HepG2 (cell line): ENCODE results near the gene KLHL21. TPM values are rescaled to one million over a fixed set of nuclear protein-coding genes. Genes with fewer than 3 reads are reported as not detected.

Experiments
- BORCS8-MEF2B ChIP-seq: sonication (generic); formaldehyde crosslinking; IDR thresholded peaks from 2 replicates; pipeline ENCODE4 v1.8.0; 2022; ENCODE audit warnings: mild to moderate bottlenecking, missing genetic modification reagents
- CHD2 ChIP-seq: IDR thresholded peaks from 2 replicates; pipeline ENCODE4 v1.6.1; 2011; ENCODE audit warnings: low read depth, low read length, improper control_type of control experiment
- GTF2F1 ChIP-seq: fragments of 150-350 bp; IDR thresholded peaks from 2 replicates; pipeline ENCODE4 v1.6.1; 2014; ENCODE audit warnings: low read length
- HDAC2 ChIP-seq: sonication (generic); formaldehyde crosslinking; IDR thresholded peaks from 2 replicates; pipeline ENCODE4 v1.4.0; 2020; ENCODE audit warnings: missing genetic modification reagents
- HNF4G ChIP-seq, 2 experiments: sonication (generic) in 1 of 2; formaldehyde crosslinking in 1 of 2; IDR thresholded peaks; 2 replicates each; pipeline versions ENCODE4 v1.4.0 to v1.6.1; 2011 to 2020; ENCODE audit warnings: borderline replicate concordance in 2 of 2, low read depth in 2 of 2, mild to moderate bottlenecking in 2 of 2, low read length in 1 of 2, missing genetic modification reagents in 1 of 2, moderate library complexity in 1 of 2
- IRX3 ChIP-seq: sonication (generic); formaldehyde crosslinking; IDR thresholded peaks from 2 replicates; pipeline ENCODE4 v1.8.1; 2023; ENCODE audit warnings: mild to moderate bottlenecking, low read depth, missing genetic modification reagents, borderline replicate concordance
- ISX ChIP-seq: sonication (generic); formaldehyde crosslinking; conservative IDR thresholded peaks from 2 replicates; pipeline ENCODE4 v1.5.0; 2020; ENCODE audit warnings: missing genetic modification reagents
- NCOR1 ChIP-seq: fragments of 200-600 bp; sonication (generic); IDR thresholded peaks from 2 replicates; pipeline ENCODE4 v1.7.0; 2017; ENCODE audit warnings: antibody characterized with exemption, low read length, borderline replicate concordance
- NKX3-1 ChIP-seq: sonication (generic); formaldehyde crosslinking; IDR thresholded peaks from 2 replicates; pipeline ENCODE4 v1.5.0; 2020; ENCODE audit warnings: missing genetic modification reagents
- POLR2AphosphoS5 ChIP-seq: IDR thresholded peaks from 2 replicates; pipeline ENCODE4 v1.6.1; 2012; ENCODE audit warnings: low read depth, low read length
- SRF ChIP-seq: IDR thresholded peaks from 2 replicates; pipeline ENCODE4 v1.6.1; 2011; ENCODE audit warnings: mild to moderate bottlenecking, low read depth, low read length, moderate library complexity
- SRY ChIP-seq: sonication (generic); formaldehyde crosslinking; IDR thresholded peaks from 2 replicates; pipeline ENCODE4 v1.8.0; 2022; ENCODE audit warnings: mild to moderate bottlenecking, missing genetic modification reagents
- TMF1 ChIP-seq: sonication (generic); formaldehyde crosslinking; IDR thresholded peaks from 2 replicates; pipeline ENCODE4 v1.8.1; 2022; ENCODE audit warnings: low read depth, missing genetic modification reagents
- ZFY ChIP-seq: sonication (generic); formaldehyde crosslinking; IDR thresholded peaks from 2 replicates; pipeline ENCODE4 v1.4.0; 2020; ENCODE audit warnings: missing genetic modification reagents
- ZNF160 ChIP-seq: sonication (generic); formaldehyde crosslinking; IDR thresholded peaks from 2 replicates; pipeline ENCODE4 v1.8.0; 2022; ENCODE audit warnings: mild to moderate bottlenecking, inconsistent platforms, missing genetic modification reagents
- ZNF20 ChIP-seq: sonication (generic); formaldehyde crosslinking; IDR thresholded peaks from 2 replicates; pipeline ENCODE4 v1.4.0; 2020; ENCODE audit warnings: mild to moderate bottlenecking, moderate library complexity, missing genetic modification reagents
- ZNF446 ChIP-seq: sonication (generic); formaldehyde crosslinking; IDR thresholded peaks from 2 replicates; pipeline ENCODE4 v1.5.0; 2020; ENCODE audit warnings: mild to moderate bottlenecking, missing genetic modification reagents
- ZNF678 ChIP-seq: sonication (generic); formaldehyde crosslinking; IDR thresholded peaks from 2 replicates; pipeline ENCODE4 v1.4.0; 2020; ENCODE audit warnings: mild to moderate bottlenecking, missing genetic modification reagents
- ZNF761 ChIP-seq: sonication (generic); formaldehyde crosslinking; conservative IDR thresholded peaks from 2 replicates; pipeline ENCODE4 v1.4.0; 2020; ENCODE audit warnings: mild to moderate bottlenecking, missing genetic modification reagents
- ZSCAN20 ChIP-seq: sonication (generic); formaldehyde crosslinking; IDR thresholded peaks from 2 replicates; pipeline ENCODE4 v1.4.0; 2020; ENCODE audit warnings: missing genetic modification reagents, mild to moderate bottlenecking, borderline replicate concordance
- polyA plus RNA-seq, 8 experiments: library from polyadenylated mRNA; depleted of rRNA in 3 of 8; stranded (reverse) in 7 of 8; unstranded in 1 of 8; fragments of >200 nt; fragmentation: Illumina TruSeq in 4 of 8; extraction: Trizol in 4 of 8; gene quantifications; 2 replicates each; pipeline versions ENCODE4 v1.2.1 to v1.2.3, GENCODE V29; 2011 to 2016; ENCODE audit warnings: low read depth in 4 of 8, missing spikeins in 1 of 8, mixed read lengths in 1 of 8; ENCODE audit not compliant: insufficient read depth in 1 of 8
- total RNA-seq, 5 experiments: library from RNA; depleted of rRNA; stranded (reverse); fragments of >200 nt; fragmentation: Illumina TruSeq; extraction: Trizol; gene quantifications; 2 replicates each; pipeline ENCODE4 v1.2.3, GENCODE V29; 2016; ENCODE audit warnings: low read depth in 1 of 5
- TF ChIP-seq, protein P1 (sequence below): IDR thresholded peaks from 2 replicates; pipeline ENCODE4 v1.6.1; 2012; ENCODE audit warnings: inconsistent platforms
- TF ChIP-seq, protein P2 (sequence below): sonication (generic); formaldehyde crosslinking; IDR thresholded peaks from 2 replicates; pipeline ENCODE4 v1.5.1; 2020; ENCODE audit warnings: missing genetic modification reagents, mild to moderate bottlenecking, borderline replicate concordance
- TF ChIP-seq, protein P3 (sequence below): IDR thresholded peaks from 2 replicates; pipeline ENCODE4 v1.6.1; 2016; ENCODE audit warnings: missing compliant biosample characterization, missing genetic modification reagents, borderline replicate concordance
- TF ChIP-seq, protein P4 (sequence below): sonication (generic); formaldehyde crosslinking; IDR thresholded peaks from 2 replicates; pipeline ENCODE4 v1.8.1; 2023; ENCODE audit warnings: mild to moderate bottlenecking, missing genetic modification reagents, borderline replicate concordance
- TF ChIP-seq, protein P5 (sequence below): sonication (generic); formaldehyde crosslinking; conservative IDR thresholded peaks from 2 replicates; pipeline ENCODE4 v1.4.0; 2020; ENCODE audit warnings: missing genetic modification reagents

Gene KLHL21
- total and polyA plus RNA-seq, 2 of the 13 experiments (the other 11 are each of a cell fraction or from before 2014, with no cell fraction given) = 14.8 to 25.0 TPM

DNA sequence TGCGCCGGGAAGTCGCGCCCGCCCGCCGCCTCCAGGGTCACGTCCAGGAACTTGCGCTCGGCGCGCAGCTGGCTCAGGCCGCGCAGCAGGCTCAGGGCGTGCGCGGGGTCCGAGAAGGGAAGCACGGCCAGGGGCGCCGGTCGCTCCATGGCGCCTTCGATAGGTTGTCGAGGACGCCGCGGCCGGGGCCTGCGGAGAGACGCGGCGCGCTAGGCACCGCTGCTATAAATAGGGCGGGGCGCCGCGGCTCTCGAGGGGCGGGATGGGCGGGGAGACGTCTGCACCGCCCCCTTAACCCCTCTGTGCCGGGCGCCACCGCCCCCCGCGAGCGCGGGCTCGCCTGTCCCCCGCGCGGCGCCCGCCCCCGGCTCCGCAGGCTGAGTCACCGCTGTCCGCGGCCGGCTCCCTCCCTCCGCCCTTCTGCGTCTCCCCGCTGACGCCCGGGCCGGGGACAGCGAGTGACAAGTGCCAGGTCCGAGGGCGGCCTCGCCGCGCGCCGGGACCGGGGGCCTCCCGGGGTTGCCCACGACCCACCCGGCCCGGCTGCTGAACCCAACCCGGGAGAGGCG, at the start of gene KLHL21 (continued):
- TF ChIP-seq ZNF678 (CRISPR knock-in tag) = 0 out of 2 replicates have a peak, but pooled peaks have one; percentile 46
- 0 out of 2 replicates have a peak, but pooled peaks have one; percentile 7 for TF ChIP-seq CHD2
- TF ChIP-seq IRX3 (CRISPR knock-in tag) = 0 out of 2 replicates have a peak, but pooled peaks have one; percentile 44
- TF ChIP-seq ZNF160 (CRISPR knock-in tag) = peak; percentile 78; the same call in 1 of the 2 replicates
- TF ChIP-seq, protein P1, sequence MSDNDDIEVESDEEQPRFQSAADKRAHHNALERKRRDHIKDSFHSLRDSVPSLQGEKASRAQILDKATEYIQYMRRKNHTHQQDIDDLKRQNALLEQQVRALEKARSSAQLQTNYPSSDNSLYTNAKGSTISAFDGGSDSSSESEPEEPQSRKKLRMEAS = peak; percentile 8; the same call in 1 of the 2 replicates
- no peak for TF ChIP-seq NCOR1
- peak; percentile 64; the same call in 1 of the 2 replicates for TF ChIP-seq BORCS8-MEF2B
- no peak for TF ChIP-seq TMF1 (CRISPR knock-in tag)
- 0 out of 2 replicates have a peak, but pooled peaks have one; percentile 30 for TF ChIP-seq SRF
- no peak for TF ChIP-seq HNF4G (IDR thresholded peaks at IDR 0.05; ENCODE audit: borderline replicate concordance, low read depth, low read length)
- TF ChIP-seq HNF4G (CRISPR knock-in tag; IDR thresholded peaks at IDR 0.05; ENCODE audit: borderline replicate concordance, low read depth) = peak; percentile 6; the same call in 1 of the 2 replicates
- TF ChIP-seq ISX = no peak
- no peak for TF ChIP-seq ZNF20
- TF ChIP-seq, protein P2, sequence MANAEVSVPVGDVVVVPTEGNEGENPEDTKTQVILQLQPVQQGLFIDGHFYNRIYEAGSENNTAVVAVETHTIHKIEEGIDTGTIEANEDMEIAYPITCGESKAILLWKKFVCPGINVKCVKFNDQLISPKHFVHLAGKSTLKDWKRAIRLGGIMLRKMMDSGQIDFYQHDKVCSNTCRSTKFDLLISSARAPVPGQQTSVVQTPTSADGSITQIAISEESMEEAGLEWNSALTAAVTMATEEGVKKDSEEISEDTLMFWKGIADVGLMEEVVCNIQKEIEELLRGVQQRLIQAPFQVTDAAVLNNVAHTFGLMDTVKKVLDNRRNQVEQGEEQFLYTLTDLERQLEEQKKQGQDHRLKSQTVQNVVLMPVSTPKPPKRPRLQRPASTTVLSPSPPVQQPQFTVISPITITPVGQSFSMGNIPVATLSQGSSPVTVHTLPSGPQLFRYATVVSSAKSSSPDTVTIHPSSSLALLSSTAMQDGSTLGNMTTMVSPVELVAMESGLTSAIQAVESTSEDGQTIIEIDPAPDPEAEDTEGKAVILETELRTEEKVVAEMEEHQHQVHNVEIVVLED (CRISPR knock-in tag) = 0 out of 2 replicates have a peak, but pooled peaks have one; percentile 54
- TF ChIP-seq SRY = 0 out of 2 replicates have a peak, but pooled peaks have one; percentile 23
- 0 out of 2 replicates have a peak, but pooled peaks have one; percentile 5 for TF ChIP-seq HDAC2 (CRISPR knock-in tag)
- TF ChIP-seq ZNF446 (CRISPR knock-in tag) = peak; percentile 34; the same call in 1 of the 2 replicates
- TF ChIP-seq, protein P3, sequence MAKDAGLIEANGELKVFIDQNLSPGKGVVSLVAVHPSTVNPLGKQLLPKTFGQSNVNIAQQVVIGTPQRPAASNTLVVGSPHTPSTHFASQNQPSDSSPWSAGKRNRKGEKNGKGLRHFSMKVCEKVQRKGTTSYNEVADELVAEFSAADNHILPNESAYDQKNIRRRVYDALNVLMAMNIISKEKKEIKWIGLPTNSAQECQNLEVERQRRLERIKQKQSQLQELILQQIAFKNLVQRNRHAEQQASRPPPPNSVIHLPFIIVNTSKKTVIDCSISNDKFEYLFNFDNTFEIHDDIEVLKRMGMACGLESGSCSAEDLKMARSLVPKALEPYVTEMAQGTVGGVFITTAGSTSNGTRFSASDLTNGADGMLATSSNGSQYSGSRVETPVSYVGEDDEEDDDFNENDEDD (CRISPR knock-in tag) = peak; percentile 46; the same call in 1 of the 2 replicates
- TF ChIP-seq ZNF761 (CRISPR knock-in tag) = 0 out of 2 replicates have a peak, but pooled peaks have one; percentile 66
- peak; percentile 81; the same call in 1 of the 2 replicates for TF ChIP-seq GTF2F1
- peak; percentile 7; the same call in 1 of the 2 replicates for TF ChIP-seq NKX3-1 (CRISPR knock-in tag)
- TF ChIP-seq ZSCAN20 (CRISPR knock-in tag) = no peak; the same call in 1 of the 2 replicates
- TF ChIP-seq, protein P4, sequence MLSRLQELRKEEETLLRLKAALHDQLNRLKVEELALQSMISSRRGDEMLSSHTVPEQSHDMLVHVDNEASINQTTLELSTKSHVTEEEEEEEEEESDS = no peak
- peak; percentile 67 for TF ChIP-seq ZFY (CRISPR knock-in tag)
- TF ChIP-seq, protein P5, sequence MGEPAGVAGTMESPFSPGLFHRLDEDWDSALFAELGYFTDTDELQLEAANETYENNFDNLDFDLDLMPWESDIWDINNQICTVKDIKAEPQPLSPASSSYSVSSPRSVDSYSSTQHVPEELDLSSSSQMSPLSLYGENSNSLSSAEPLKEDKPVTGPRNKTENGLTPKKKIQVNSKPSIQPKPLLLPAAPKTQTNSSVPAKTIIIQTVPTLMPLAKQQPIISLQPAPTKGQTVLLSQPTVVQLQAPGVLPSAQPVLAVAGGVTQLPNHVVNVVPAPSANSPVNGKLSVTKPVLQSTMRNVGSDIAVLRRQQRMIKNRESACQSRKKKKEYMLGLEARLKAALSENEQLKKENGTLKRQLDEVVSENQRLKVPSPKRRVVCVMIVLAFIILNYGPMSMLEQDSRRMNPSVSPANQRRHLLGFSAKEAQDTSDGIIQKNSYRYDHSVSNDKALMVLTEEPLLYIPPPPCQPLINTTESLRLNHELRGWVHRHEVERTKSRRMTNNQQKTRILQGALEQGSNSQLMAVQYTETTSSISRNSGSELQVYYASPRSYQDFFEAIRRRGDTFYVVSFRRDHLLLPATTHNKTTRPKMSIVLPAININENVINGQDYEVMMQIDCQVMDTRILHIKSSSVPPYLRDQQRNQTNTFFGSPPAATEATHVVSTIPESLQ (CRISPR knock-in tag) = no peak
- TF ChIP-seq POLR2AphosphoS5 = peak; percentile 90
